ACHN (cell line): ENCODE data around the gene CTSA.
"Not testable (repeated sequence)": the region's sequence is repeated elsewhere in the genome, so short reads cannot be mapped to it uniquely, and the experiment has no call there.

Source experiments
- DNase-seq: peaks from one replicate; pipeline ENCODE4 v3.0.0-alpha.2; 2015
- in situ Hi-C: cut with HindIII; loops from 2 replicates; pipeline ENCODE4 v1.10.0; 2017; ENCODE audit warnings: low sequenced_read_pairs, low pct_ligation_motif_present, low pct_unique_long_range_greater_than_20kb

CTSA gene

DNA sequence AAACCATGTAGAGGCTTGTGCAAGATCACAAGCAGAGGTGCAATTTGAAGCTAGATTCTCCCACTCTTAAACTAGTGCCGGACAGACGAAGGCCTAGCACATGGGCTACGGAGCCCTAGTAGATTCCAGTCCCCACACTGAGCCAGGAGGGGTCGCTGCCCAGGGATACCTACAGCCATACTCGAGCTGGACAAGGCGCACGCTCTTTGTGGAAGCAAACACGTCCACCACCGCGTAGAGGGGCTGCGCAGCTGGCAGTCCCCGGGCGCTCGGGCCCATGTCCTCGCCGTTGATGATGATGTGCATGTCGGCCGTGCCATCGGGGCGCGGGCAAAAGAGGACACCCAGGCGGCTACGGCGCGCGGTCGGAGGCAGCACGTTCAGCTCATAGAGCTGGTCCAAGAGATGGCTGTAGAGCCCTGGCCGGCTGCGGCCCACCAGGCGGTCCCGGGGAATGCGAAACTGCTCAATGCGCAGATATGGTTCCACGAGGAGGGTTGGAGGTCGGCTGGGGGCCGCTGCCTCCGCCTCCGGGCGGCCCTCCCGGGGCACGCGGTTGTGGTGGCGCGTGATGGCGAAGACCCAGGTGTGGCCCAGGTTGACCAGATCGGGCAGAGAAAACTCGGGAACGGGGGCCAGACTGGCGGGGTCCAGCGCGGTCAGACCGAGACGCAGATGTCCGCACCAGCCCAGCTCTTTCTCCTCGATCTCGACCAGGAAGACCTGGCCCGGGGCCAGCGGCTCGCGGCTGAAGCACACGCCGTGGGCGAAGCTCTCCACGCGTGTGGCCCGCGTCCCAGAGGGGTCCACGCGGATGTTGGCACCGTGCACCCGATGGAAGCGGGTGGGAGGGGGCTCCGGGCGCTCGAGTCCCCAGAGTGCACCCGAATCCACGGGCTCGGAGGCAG lies 804 bp upstream of the CTSA start:
- DNase-seq = no peak
- in situ Hi-C loops = no loop called here

- in situ Hi-C loops = no loop called here
- DNase-seq = peak; percentile 52
Observed at GRCh38 chr20:45892049-45892825, 1.1 kb downstream of the CTSA start.

- no peak for DNase-seq
- in situ Hi-C loops = no loop called here
Observed at GRCh38 chr20:45892828-45893500, 1.8 kb downstream of the CTSA start.

DNA sequence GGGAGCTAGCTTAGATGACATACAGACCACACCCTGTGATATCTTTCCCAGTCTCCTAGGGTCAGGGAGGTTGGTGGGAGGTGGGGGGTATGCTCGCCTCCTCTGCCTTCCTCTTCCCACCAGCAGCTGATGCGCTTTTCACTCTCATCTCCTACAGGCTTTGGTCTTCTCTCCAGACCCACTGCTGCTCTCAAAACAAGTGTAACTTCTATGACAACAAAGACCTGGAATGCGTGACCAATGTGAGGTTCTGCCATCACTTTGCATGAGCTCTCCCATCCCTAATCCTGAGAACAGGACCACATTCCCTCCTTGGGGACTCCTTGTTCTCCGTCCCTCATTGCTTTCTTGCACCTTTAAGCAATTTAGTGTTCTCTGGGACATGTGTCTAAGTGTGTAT lies 2.7 kb downstream of the CTSA start:
- DNase-seq = no peak

GRCh38 chr20:45894797-45895196 lies 3.7 kb downstream of the CTSA start:
- in situ Hi-C loops = no loop called here

More for the DNA sequence above, 2.7 kb downstream of the CTSA start:
- in situ Hi-C loops = no loop called here

DNA sequence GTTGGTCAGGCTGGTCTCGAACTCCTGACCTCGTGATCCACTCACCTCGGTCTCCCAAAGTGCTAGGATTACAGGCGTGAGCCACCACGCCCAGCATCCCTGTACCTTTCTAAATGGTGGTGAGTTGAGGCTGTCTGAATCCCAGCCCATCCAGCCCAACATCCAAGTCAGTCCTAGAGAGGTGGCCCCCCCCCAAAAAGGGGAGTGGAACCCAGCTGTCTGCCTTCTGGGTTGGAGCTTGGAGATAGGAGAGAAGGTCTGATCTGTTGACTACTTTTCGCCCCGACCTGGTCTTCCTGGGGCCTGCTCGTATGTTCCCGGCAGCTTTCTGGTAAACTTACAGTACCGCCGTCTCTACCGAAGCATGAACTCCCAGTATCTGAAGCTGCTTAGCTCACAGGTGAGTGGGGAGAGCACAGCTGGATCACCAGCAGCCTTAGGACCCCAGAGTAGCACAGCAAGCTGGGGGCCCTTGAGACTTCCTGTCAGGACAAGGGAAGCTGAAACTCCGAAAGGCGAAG lies 5.6 kb downstream of the CTSA start:
- no peak for DNase-seq
- in situ Hi-C loops = no loop called here

More at GRCh38 chr20:45894797-45895196, 3.7 kb downstream of the CTSA start:
- DNase-seq = no peak

GRCh38 chr20:45897289-45897688 lies 6.2 kb downstream of the CTSA start:
- in situ Hi-C loops = no loop called here

DNA sequence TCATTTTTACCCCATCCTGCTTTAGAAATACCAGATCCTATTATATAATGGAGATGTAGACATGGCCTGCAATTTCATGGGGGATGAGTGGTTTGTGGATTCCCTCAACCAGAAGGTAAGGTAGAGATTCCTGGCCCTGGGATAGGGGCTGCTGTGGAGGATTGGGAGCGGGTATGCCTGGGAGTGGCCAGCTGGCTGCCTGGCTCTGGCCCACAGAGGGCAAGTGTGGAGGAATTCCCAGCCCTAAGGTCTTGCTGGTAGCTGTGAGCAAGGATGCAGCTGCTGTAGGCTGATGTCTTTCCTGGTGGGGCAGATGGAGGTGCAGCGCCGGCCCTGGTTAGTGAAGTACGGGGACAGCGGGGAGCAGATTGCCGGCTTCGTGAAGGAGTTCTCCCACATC lies 6.6 kb downstream of the CTSA start:
- in situ Hi-C loops = no loop called here
- DNase-seq = no peak

More at GRCh38 chr20:45897289-45897688, 6.2 kb downstream of the CTSA start:
- DNase-seq = no peak

GRCh38 chr20:45898285-45898684 lies 7.2 kb downstream of the CTSA start:
- in situ Hi-C loops = no loop called here

GRCh38 chr20:45899046-45899835 lies 8.1 kb downstream of the CTSA start:
- in situ Hi-C loops = no loop called here
- DNase-seq = no peak

More at GRCh38 chr20:45898285-45898684, 7.2 kb downstream of the CTSA start:
- DNase-seq = no peak

- DNase-seq, in situ Hi-C loops: not testable (repeated sequence)
Observed at GRCh38 chr20:45901332-45901731, 10.2 kb downstream of the CTSA start.

GRCh38 chr20:45902199-45902701 lies 11.1 kb downstream of the CTSA start:
- DNase-seq = no peak
- in situ Hi-C loops = no loop called here

DNA sequence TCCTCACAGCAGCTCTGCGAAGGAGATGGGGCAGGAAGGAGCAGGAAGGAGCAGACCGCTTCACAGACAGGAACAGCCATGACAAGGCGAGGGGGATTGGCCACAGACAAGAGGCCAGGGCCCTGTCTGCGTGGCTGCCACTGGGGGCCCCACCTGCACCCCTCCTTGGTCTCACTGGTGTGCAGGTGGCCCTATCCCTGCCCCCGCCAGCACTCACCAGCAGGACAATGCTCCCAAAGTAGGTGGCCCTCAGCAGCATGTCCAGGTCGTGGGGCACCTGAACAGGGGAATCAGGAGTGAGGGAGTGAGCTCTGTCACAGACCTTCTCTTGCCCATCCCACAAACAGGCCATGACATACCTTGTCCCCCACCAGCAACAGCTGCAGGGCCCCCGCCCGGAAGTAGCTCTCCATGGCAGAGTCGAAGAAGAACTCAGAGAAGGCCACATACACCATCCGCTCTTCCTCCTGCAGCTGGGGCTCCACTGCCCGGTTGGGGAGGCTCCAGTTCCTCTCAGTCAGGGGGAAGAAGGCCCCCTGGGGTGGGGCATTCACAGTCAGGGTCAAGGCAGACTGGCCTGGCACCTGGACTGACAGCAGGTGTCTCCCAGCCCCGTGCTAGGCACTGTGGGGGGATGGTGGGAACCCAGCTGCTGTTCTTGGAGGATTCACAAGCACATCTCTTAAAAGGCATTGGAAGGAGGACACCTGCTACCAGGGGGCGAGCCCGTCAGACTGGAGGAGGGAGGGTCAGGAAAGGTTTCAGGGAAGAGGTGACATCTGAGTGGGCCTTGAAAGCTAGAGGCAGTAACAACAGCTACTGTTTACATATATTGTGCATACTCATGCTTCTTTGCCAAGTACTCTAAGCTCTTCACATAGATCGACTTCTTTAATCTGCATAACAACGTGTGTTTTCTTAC lies 13.7 kb downstream of the CTSA start:
- no peak for DNase-seq
- in situ Hi-C loops = no loop called here

DNA sequence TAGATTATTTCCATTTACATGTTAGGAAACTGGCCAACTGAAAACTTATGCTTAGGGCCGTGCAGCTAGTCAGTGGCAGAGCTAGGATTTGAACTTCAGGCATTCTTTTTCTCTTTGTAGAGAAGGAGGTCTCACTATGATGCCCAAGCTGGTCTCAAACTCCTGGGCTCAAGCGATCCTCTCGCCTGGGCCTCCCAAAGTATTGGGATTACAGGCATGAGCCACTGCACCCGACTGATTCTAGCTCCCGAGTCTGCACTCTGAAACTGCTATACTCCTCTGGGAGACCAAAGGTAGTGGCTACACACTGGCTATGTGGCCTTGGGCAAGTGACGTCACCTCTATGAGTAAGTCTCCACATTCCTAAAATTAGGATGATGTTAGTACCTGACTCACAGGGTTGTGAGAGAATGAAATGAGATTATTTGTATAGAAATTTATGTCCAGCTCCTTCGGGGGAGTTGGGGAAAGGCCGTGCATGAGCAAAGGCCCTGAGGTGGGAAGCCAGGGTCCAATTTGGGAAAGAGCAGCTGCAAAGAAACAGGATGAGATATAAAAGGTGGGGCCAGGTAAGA lies 14.5 kb downstream of the CTSA start:
- in situ Hi-C loops = no loop called here

DNA sequence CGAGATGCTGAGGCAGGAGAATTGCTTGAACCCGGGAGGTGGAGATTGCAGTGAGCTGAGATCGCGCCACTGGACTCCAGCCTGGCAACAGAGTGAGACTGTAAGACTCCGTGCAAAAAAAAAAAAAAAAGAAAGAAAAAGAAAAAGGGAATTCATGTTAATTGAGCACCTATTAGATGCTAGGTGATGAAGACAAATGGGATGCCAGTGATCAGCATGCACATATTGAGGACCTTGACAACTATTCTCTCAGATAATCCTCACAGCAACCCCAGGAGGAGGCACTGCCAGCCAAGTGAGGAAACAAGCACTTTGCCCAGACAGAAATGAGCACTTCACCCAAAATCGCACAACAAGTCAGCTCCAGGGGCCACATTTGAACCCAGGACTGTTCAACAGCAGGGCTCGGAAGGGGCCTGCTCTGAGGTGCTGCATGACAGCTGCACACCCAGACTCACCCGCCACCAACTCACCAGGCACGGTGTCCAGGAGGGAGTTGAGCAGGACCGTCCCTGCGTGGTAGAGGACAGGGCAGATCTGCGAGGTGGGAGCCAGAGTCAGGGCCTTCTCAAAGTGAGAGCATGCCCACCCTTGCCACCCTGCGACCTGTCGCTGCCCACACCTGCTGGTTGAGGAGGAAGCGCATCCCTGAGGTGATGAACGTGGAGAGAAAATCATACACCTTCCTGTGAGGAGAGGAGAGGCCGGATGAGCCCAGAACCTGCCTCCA lies 16.2 kb downstream of the CTSA start:
- in situ Hi-C loops = no loop called here
- no peak for DNase-seq

More for the DNA sequence above, 14.5 kb downstream of the CTSA start:
- peak; percentile 15 for DNase-seq

- in situ Hi-C loops = no loop called here
- no peak for DNase-seq
Observed at GRCh38 chr20:45908084-45908483, 16.9 kb downstream of the CTSA start.
